Measurements from ENCODE around the gene RCOR1.

RCOR1 gene

GRCh38 chr14:102686196-102686801, 93.8 kb downstream of the RCOR1 start:
- no peak for DNase-seq

GRCh38 chr14:102688290-102688689, 95.8 kb downstream of the RCOR1 start:
- no peak for DNase-seq

DNA sequence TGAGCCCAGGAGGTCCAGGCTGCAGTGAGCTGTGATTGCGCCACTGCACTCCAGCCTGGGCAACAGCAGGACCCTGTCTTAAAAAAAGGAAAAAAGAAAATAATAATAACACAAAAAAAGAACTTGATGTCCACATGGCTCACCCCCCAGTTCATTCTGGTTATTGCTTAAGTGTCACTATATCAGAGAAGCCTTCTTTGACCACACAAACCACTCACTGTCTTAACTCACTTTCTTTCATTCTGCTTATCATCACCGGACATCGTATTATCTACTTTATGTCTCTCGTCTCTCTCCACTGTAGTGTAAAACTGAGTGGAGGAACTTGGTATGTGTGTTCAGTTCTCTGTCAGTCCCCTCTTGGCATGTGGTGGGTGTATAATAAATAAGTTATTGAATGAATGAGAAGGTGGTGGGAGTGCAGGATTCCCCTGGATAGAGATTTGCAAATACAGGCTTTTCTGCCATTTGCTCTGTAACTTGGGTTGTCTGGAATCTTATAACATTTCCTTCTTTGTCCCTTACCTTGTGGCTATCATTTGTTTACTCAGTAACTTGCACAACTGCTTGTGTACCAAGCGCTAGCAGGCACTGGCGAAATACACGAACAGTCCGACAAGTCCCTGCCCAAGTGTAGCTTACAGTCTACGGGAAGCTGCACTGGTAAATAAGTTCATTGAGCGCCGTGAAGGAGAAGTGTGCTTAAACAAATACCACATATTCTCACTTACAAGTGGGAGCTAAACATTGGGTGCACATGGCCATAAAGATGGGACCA, 98.2 kb downstream of the RCOR1 start:
- DNase-seq, result no peak

GRCh38 chr14:102691763-102692162, 99.3 kb downstream of the RCOR1 start:
- no peak for DNase-seq

DNA sequence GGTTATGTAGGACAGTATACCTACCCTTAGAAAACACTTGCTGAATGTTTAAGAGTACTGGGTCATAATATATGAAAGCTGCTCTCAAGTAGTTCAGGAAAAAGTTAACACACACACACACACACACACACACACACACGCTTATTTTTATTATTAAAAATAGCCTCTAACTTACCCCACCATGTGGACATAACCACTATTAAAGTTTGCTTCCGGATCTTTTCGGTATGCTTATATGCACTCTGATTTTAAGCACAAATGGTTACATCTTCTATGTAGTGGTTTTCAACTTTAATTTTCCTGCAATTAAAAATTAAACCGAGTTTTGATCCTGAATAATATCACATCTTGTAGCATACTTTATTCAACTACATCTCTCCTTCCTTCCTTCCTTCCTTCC, 99.9 kb downstream of the RCOR1 start:
- no peak for DNase-seq

GRCh38 chr14:102693006-102693755, 100.7 kb downstream of the RCOR1 start:
- DNase-seq, result no peak

DNA sequence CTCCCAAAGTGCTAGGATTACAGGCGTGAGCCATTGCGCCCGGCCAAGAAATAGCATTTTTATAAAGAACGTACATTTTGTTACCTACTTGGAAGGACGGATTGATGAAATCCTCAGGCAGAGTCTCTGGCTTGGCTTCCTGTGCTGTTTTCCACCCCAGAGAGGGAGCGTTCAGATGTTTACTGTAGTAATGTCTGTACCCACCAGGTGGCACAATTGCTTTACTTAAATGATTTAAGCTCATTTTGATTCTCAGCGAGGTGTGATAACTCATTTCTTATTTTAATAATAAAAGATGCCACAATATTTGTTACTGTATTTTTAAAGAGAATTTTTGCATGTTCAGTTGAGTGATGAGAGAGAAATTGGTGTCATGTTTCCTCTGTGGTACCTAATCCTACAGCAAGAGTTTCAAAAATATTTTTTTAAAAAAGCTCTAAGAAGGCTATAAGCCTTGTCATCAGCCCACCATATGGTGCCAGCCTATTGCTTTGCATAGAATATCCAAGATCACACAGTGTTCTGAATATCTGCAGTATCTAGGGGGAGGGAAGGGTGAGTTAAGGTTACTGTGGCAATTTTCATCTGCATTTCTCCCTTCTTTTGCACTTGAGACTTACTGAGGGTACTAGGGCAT, 102.2 kb downstream of the RCOR1 start:
- peak; percentile 72 for DNase-seq

DNA sequence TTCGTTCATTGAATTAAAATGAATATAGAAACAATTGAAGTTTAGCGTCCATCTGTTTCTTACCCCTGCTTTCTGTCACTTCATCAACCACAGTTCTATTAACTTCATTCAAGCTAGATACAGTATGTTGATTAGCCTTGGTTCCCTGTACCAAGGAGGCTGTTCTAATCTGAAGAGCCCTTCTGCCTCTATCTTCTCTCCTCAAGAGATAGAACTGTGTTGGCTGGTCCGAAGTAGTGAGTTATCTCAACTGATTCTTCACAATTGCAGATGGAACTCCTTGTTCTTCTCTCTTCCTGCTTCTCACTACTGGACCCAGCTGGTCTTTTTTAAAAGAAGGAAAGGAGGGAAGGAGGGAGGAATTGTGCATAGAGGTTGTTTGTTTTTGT, 102.7 kb downstream of the RCOR1 start:
- no peak for DNase-seq

DNA sequence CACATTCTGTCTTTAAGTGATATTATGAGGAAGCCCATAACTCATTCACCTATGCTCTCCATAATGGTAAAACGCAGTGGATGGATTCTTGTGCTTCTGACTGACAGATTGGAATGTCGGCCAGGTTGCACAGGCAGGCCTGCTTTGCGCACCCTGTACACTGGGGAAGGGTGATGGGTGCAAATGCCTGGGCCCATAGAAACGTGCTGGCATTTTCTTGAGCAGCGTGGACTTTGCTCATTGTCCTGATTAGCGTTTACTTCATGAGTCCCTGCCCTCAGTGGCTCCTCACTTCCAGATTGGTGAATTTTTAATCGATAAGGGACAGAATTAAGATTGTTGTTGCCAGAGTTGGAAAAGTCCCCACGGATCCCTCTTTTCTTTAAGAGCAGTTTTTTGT, 103.9 kb downstream of the RCOR1 start:
- no peak for DNase-seq

DNA sequence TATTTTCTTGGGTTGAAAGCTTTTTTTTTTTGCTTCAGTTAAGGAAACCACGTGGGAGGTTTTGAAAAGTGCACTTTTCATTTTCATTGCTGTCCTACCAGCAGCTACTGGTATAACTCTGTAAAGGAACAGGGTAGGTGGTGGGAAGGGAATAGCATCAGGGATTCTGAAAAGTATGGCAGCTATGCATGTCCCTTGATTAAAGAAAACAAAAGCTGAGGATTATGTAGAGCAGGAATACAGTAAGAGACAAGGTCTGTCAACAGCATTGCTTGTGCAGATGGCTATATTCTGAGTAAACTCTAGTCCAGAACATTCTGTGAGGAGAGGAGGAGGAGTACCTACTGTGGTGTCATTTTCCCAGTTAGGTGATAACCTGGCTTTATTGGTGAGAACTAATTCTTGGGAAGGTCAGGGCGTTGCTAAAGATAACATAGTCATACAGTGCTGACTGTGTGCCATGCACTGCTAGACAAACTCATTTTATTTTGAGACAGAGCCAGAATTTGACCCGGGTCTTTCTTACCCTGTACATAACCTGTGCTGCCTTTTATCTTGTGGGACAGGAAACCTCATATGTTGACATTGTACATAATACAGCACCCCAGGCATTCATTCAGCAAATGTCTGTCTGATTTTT, 104.5 kb downstream of the RCOR1 start:
- no peak for DNase-seq

DNA sequence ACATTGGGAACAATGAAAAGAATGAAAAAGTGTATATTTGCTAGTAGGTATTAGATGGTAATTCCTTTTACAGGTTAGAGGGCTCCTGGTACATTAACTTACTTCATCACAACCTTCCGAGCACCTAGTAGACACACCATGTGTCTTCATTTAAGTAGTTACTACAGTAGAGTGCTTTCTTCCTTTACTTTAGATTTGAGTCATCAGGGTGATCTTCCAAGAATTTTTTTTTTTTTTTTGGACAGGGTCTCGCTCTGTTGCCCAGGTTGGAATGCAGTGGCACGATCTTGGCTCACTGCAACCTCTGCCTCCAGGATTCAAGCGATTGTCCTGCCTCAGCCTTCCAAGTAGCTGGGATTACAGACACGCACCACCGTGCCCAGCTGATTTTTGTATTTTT, 105.1 kb downstream of the RCOR1 start:
- no peak for DNase-seq

GRCh38 chr14:102699416-102700110, 107.1 kb downstream of the RCOR1 start:
- DNase-seq, result no peak

DNA sequence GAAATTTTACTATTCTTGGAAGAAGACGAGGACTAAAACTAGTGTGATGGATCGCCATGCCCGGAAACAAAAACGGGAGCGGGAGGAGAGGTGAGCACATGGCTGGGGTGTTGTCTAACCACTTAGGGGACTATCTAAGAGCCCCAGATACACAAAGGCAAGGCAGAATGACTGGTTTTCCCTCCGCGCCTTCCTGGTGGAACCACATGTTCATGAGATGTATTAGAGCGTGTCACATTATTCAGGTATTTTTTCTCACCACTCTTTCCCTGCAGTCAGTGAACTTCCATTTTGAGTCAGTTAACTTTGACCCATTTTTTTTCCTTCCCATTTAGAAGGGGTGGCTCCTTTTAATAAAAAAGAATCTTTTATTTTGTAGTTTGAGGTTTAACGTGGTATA, 116.0 kb downstream of the RCOR1 start:
- no peak for DNase-seq

- DNase-seq, result no peak
Observed at GRCh38 chr14:102711207-102711606, 118.8 kb downstream of the RCOR1 start.

DNA sequence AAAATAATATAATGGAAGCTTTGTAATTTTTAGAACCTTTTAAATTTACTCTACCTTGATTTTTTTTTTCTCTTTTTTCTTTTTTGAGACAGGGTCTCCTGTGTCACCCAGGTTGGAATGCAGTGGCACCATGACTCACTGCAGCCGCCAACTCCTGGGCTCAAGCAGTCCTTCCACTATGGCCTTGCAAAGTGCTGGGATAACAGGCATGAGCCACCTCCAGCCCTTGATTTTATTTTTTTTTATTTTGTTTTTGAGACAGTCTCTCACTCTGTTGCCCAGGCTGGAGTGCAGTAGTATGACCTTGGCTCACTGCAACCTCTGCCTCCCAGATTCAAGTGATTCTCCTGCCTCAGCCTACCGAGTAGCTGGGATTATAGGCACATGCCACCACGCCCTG, 119.5 kb downstream of the RCOR1 start:
- DNase-seq, result no peak

GRCh38 chr14:102717276-102717675, 124.8 kb downstream of the RCOR1 start:
- DNase-seq, result no peak

DNA sequence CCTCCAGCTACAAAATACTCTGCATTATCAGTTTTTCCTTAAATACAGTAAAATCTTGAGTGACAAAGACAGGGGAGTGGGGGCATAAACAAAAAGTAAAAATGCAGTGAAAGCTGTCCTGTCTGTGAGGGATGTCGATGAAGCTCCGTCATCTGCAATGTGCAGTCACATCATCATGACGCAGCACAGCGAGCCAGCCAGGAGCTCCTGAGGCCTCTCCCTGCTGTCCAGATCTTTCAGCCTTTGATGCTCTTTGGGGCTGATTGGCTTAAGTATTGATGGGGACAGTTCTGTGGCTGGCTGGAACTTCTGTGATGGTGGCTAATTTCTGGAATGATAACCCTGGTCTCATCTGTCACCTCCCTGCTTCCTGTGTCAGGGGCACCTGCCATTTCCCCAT, 130.2 kb downstream of the RCOR1 start:
- DNase-seq, result no peak

- no peak for DNase-seq
Observed at GRCh38 chr14:102723650-102724049, 131.2 kb downstream of the RCOR1 start.

GRCh38 chr14:102726191-102726949, 133.9 kb downstream of the RCOR1 start:
- DNase-seq, result no peak

DNA sequence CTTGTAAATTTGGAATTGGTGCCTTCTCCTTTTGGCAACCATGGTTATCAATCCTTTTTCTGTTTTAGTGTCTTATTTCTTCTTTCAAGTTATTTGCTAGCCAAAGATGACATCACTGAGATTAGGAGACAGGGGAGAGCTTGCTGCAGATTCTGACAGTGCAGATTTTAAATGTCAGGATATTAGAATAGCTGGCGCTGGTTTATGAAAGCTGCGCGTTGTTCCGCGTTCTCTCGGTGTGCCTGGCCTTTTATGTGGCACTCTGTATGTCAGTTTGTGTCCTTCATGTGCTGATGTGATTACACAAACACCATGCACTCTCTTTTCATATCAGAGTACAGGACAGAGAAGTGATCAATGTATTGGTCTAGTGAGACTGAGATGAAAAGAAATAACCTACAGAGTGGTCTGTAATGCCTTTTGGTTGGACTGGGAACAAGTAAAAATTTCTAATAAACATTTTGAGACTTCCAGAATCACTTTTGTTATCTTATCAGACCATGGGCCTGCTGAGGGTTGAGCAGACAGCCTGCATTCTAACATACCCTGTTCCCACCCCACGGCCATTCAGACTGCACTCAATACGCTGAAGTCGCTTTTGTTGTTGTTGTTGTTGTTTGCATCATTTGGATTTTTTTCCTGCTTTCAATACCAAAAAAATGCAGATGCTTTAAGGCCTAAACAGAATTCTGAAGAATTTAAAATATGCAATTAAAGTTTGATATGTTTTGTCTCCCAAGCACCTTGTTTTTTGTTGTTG, 135.1 kb downstream of the RCOR1 start:
- DNase-seq, result no peak

GRCh38 chr14:102728501-102728900, 136.1 kb downstream of the RCOR1 start:
- no peak for DNase-seq

Measured in activated CD4-positive, alpha-beta T cell treated with anti-CD3 and anti-CD28 coated beads, Interleukin-10, Interleukin-2, amounts not matched to agents 100 ng/mL and 50 ng/mL, durations not matched to agents 16 hours and 8 hours (primary cell).